ENCODE results near the gene GRM4.

Gene GRM4

GRCh38 chr6:34157236-34157830 lies 11.4 kb upstream of the GRM4 start:
- no peak for DNase-seq (ENCODE audit: low read depth)

GRCh38 chr6:34155471-34156300 lies 9.8 kb upstream of the GRM4 start:
- no peak for DNase-seq (ENCODE audit: low read depth)

DNA sequence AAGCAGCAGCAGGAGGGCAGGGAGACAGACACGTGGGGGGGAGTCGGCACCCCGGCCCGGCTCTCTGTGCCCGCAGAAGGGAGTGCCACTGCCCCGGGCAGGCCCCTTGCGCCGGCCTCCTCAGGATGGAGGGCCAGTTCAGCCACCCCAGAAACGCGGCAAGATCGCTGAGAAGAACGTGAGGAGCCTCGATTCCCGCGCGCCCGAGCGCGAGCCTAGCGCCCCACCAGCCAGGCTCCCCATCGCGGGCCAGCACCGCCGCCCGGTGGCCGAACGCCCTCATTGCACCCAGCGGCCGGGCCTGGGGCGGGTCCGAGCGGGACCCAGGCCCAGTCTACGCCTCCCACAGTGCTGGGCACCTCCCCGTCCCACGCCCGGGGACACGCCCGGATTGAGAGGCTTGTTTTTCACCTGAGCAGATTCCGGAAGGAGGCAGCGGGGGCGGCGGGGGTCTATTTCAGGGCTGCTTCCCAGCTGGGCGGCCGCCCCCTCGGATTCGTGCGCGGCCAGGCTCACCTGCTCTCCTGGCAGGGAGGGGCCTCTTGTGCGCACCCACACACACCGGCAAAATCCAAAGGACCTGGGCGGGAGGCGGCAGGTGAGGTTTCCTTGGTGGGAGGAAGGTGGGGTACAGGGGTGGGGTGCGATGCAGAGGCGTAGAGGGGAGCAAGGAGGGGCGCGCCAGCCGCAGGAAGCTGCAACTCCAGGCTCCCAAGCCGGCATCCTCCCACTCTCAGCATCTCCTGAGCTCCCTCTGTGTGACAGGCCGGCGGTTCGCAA lies 9.0 kb upstream of the GRM4 start:
- peak; percentile 58 for DNase-seq (ENCODE audit: low read depth)

DNA sequence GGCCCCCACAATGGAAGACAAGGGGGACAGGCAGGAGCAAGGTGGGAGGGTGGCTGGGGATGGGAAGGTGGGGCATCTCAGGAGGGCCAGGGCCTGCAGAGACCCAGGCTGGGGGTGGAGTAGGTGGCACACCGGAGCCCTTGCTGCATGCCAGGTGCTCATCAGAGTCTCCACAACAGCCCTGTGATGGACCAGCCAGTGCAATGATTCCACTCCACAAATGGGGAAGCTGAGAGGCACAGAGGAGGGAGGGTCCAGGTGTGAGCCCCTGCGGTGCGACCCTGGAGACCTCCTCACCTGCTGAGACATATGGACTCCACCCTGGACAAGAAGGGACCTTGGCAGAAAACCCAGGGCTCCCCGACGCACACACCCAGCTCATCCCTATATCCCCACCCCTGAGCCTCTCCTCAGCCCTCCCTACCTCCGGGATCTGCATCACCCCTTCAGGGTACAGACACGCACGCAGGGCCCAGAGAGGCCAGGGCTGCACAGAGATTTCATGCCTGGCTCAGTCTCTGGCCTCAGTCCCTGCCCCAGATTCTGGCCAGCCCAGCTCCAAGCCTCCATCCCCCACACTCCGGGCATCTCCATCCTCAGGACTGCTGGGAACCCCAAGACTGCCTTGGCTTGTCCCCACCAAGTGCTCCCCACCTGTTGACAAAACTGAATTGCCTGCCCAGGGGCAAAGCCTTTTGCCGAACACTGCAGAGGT lies 7.1 kb upstream of the GRM4 start:
- DNase-seq (ENCODE audit: low read depth) = no peak

- no peak for DNase-seq (ENCODE audit: low read depth)
Observed at GRCh38 chr6:34152042-34152524, 6.2 kb upstream of the GRM4 start.

- no peak for DNase-seq (ENCODE audit: low read depth)
Observed at GRCh38 chr6:34151321-34152041, 5.6 kb upstream of the GRM4 start.

DNA sequence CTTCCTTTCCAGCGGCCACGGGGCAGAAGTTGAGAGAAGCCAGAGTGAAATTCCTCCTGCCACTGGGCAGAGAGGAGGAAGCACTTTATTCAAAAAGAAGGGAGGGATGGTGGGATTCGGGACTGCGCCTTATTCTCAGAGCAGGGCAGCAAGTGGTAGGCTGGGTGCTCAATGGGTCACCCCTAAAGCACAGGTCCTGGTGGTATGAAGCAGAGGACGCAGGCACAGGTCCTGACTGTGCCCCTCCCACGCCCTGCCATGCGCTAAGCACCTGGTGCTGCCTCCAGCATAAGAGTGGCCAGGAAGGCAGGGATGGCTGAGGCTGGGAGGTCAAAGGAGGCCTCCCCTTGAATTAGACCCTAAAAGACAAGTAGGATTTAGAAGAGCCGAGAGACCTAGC lies 4.9 kb upstream of the GRM4 start:
- no peak for DNase-seq (ENCODE audit: low read depth)

DNA sequence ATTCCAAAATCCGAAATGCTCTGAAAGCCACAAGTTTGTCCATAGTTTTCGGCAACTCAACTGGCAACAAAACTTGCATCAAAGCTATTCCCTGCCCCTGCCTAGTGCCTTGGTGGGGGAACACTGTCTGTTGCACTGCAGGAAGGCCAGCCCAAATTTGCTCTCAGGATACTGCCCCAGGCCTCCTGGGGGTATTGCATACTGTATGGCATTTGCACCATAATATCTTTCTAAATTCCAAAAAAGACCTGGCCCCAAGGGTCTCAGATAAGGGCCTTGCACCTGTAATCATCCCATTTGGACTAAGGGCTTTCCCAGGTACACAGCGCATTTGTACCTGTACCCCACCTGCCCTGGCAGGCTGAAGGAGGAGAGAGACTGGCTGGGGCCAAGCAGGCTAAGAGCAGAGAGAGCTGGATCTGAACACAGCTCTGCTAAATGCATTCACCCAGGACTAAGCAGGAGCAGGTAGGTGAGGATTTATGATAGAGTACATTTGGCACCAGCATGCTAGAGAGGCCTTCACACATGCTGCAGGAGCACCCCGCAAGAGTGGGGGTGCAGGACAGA lies 4.0 kb upstream of the GRM4 start:
- no peak for DNase-seq (ENCODE audit: low read depth)

GRCh38 chr6:34149452-34149810 lies 3.5 kb upstream of the GRM4 start:
- no peak for DNase-seq (ENCODE audit: low read depth)

GRCh38 chr6:34148631-34149451 lies 3.0 kb upstream of the GRM4 start:
- DNase-seq (ENCODE audit: low read depth) = no peak

DNA sequence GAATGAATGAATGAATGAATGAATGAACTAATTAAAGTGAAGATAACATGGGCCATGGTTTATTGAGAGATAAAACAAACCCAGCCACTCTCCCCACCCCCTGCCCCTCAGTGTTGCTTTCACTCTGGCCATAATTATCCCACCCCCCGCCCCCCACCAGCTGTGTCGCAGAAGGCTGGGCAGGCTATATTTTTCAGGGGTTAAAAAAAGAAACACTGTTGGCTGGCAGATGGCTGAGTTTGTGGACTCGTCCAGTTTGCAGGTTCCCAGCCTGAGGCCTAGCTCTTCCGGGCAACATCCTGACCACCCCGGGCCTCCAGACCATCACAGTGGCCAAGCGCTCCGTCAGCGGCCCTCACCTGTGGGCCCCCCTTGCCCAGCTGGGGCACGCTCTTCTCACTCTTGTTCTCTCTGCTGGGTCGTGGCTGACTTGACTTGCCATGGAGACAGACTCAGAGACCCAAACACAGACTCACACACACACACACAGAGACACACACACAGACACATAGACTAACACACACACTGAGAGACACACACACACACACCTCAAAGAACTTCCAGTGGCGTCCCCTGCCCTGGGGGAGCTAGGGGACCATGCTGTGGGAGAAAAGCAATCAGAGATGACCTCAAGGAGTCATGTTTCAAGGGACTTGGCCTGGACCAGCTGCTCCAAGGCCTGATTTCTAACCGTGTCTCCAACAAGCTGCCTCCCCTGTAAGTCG lies 2.2 kb upstream of the GRM4 start:
- DNase-seq (ENCODE audit: low read depth) = no peak

DNA sequence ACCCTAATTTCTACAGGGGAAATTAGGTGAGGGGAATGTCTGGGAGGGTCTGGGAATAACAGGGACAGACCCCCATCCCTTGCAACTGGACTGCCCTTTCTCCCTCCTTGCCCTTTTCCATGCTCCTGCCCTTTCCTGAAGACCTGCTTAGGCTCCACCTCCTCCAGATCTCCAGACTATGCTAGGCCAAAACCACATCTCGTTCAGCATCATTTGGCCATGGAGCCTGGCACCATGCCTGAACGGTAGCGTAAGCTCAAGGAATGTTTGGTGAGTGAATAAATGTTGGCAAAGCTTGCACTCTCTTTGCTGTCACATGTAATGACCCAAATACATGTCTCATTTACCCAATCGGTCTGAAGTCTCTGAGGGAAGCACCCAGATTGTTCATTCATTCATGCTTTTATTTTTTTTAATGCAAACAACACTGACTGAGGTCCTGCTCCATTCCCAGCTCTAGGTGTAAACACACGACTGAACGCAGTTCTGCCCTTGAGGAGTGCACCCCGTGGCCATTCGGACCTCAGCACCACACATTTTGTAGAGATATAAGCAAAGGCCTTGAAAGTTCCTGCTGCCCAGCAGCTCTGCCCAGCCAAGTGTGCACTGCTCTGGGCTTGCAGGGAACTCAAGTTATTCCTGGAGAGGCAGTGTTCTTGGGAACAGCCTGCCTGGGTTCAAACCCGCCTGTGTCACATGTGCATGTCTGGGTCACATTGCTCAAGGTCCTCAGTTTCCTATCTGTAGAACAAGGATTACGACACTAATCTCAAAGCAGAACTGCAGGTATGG lies 1.1 kb upstream of the GRM4 start:
- DNase-seq (ENCODE audit: low read depth) = no peak

DNA sequence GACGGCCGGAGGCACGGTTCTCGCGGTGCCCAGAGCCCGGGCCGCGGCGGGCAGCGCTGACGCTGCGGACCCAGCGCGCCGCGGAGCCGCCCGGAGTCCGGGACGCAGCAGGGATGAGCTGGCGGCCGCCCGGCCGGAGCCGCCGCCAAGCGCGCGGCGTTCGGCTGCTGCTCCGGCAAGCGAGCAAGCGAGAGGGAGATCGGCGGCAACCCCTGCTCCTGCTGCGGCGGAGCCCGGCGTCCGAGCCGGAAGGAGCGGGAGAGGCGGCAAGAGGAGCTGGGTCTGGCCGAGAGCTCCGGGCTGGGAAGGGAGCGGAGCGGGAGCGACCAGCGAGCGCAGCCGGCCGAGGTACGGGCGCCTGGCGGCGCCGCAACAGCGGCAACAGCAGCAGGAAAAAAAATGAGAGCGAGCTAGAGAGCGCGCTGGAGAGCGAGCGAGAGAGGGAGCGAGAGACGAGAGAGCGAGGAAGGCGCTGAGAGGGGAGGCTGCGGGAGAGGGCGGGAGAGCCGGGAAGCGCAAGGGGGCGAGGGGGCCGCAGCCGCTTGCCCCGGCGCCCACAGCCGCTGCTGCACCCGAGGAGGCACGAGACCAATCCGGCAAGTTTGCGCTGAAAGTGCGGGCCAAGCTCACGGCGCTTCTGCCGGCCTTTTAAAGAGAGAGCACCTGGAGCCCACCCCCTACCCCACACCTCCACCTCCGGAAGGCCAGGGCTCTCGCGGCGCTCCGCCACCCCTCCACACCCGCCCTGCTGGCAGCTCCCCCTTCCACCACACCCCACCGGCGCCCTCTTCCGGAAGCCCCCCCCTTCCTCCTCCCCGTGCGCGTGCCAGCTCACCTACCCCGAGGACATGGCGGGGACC lies 496 bp downstream of the GRM4 start:
- DNase-seq (ENCODE audit: low read depth) = peak; percentile 20

GRCh38 chr6:34144581-34145160 lies 1.2 kb downstream of the GRM4 start:
- DNase-seq (ENCODE audit: low read depth) = no peak

- DNase-seq (ENCODE audit: low read depth) = peak; percentile 28
Observed at GRCh38 chr6:34143884-34144580, 1.9 kb downstream of the GRM4 start.

- no peak for DNase-seq (ENCODE audit: low read depth)
Observed at GRCh38 chr6:34143196-34143883, 2.5 kb downstream of the GRM4 start.
